Memory B cell (primary cell): ENCODE data around the gene LMBR1.
A peak's percentile ranks its signal among the peaks of the same experiment; 100 is the strongest.
"Not testable (repeated sequence)": the region's sequence is repeated elsewhere in the genome, so short reads cannot be mapped to it uniquely, and the experiment has no call there.

Experiments used
- ATAC-seq: fragments of 150-1000 bp; cut with Tn5 transposase; 2 replicates; pipeline ENCODE4 v1.10.0; 2021; ENCODE audit warnings: low read depth, mild to moderate bottlenecking, moderate library complexity
- DNase-seq, 2 donors: peaks; one replicate each; pipeline ENCODE4 v3.0.0; 2022; ENCODE audit warnings: low spot score in 2 of 2
- H3K27ac Mint-ChIP-seq: one replicate; pipeline ENCODE4 v1.8.0; 2022; ENCODE audit warnings: mild to moderate bottlenecking, moderate library complexity, mixed read lengths
- H3K27me3 Mint-ChIP-seq: one replicate; pipeline ENCODE4 v1.8.0; 2022; ENCODE audit warnings: mixed read lengths
- H3K36me3 Mint-ChIP-seq: one replicate; pipeline ENCODE4 v1.8.0; 2022; ENCODE audit warnings: mild to moderate bottlenecking, mixed read lengths
- H3K4me1 Mint-ChIP-seq: one replicate; pipeline ENCODE4 v1.8.0; 2022; ENCODE audit warnings: mixed read lengths
- H3K4me3 Mint-ChIP-seq: one replicate; pipeline ENCODE4 v1.8.0; 2022; ENCODE audit warnings: mild to moderate bottlenecking, moderate library complexity, mixed read lengths
- H3K9me3 Mint-ChIP-seq: one replicate; pipeline ENCODE4 v1.8.0; 2022; ENCODE audit warnings: mixed read lengths

Gene LMBR1

DNA sequence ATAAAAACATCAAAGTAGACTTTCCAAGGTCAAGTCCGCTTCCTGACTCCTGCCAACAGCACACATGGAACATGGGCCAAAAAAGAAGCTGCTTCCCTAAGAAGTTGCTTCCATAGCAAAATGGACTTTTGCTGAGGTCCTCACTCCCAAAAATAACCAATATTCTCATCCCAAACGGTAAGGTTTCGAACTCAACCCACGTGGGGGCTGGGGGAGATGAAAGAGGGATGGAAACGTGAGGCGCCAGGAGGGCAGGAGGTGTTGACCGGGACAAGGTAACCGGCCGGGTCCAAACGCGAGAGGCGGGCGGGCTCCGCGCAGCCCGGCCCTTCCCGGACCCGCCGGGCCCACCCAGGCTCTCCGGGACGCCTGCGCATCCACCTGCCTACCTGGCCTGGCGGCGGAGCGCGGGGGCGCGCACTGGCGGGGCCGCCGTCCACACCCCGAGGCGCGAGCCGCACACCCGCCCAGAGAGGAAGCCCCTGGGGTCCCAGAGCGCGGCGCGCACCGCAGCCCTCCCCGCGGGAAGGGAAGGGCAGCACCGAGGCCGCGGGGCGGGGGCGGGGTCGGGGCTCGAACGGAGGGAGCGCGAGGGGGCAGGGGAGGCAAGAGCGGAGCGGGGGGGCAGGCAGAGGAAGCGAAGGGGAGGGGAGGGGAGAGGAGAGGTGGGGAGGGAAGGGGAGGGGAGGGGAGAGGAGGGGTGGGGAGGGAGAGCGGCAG, 742 bp downstream of the LMBR1 start:
- Mint-ChIP-seq H3K9me3 (peaks cover 1% of the 10 kb centered on the region), H3K27ac (peak overlapping the region; percentile 94), H3K36me3 (peaks cover 5% of the 10 kb centered on the region), H3K27me3 (no peaks in the 10 kb centered on the region), H3K4me3 (peak overlapping the region; percentile 92), H3K4me1 (peaks cover 26% of the 10 kb centered on the region)
- ATAC-seq (peak; percentile 36), DNase-seq (peak; percentile 56 to 66)

DNA sequence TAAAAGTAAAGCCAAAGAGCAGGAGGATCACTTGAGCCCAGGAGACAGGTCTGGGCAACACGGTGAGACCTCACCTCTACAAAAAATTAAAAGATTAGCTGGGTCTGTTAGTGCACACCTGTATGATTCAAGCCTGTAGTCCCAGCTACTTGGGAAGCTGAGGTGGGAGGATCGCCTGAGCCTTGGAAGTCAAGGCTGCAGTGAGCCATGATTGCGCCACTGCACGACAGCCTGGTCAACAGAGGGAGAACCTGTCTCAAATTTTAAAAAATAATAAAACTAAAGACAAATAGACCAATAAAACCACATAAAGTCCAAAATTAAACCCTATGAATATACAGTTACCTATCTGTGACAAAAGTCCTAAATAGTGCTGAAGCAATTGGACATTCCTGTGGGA, 3.2 kb downstream of the LMBR1 start:
- Mint-ChIP-seq H3K4me3 (no peak overlapping the region), H3K27me3 (no peaks in the 10 kb centered on the region), H3K4me1 (peaks cover 17% of the 10 kb centered on the region), H3K9me3 (no peaks in the 10 kb centered on the region), H3K27ac (no peak overlapping the region), H3K36me3 (peaks cover 5% of the 10 kb centered on the region)
- no peak for DNase-seq
- no peak for ATAC-seq

DNA sequence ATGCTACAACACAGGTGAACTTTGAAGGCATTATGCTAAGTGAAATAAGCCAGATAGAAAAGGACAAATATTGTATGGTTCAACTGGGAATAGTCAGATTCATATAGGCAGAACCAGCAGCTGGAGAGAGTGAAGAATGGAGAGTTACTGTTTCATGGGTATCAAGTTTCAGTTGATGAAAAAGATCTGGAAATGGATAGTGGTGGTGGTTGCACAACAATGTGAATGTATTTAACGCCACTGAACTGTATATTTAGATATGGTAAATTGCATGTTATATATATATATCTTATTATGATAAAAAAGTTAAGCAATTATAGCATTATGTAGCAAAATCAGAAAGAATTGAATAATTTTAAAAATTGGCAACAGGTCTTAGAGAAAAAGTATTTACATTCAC, 3.9 kb downstream of the LMBR1 start:
- DNase-seq (no peak), ATAC-seq (no peak)
- Mint-ChIP-seq H3K27ac (no peak overlapping the region), H3K4me1 (peaks cover 22% of the 10 kb centered on the region), H3K27me3 (no peaks in the 10 kb centered on the region), H3K4me3 (no peak overlapping the region), H3K36me3 (peaks cover 5% of the 10 kb centered on the region), H3K9me3 (no peaks in the 10 kb centered on the region)

DNA sequence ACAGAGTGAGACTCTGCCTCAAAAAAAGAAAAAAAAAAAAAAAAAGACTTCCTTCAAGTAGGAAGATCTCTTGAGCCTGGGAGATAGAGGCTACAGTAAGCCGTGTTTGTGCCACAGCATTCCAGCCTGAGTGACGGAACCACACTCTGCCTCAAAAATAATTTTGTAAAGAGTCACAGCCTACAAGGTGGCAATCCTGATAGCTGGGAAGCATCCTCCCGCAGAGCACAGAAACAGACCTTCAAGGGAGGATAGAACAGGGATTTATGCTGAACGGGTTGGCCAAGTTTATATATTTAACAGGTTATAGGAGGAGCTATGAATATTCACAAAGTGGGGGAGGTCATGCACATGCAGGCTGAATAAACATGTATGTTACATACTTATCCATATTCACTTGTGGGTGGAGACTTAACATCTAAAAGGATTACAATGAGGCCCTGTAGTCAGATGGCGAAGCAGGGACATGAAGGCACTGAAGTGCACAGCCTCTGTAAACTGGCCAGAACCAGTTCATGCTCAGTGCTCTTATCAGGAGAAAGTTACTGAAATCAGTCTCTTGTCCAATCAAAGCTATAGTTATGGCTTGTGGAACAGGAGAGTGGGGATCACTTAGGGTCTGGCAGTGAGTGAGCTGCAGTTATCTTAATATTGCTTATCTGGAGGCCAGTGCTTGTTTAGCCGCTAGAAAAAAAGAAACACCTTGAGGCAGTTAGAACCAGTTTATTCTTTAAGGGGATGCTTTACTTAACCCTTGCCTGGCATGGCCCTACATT, 6.8 kb downstream of the LMBR1 start:
- peaks cover 33% of the 10 kb centered on the region for H3K4me1 Mint-ChIP-seq

DNA sequence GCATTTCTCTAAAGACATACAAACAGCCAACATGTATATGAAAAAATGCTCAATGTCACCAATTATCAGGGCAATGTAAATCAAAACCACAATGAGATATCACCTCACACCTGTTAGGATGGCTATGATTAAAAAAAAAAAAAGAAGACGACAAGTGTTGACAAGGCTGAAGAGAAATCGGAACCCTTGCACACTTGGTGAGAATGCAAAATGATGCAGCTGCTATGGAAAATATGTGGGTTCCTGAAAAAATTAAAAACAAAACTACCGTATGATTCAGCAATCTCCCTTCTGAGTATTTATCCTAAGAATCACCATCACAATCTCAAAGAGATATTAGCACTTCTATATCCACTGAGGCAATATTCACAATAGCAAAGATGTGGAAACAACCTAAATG, 11.3 kb downstream of the LMBR1 start:
- DNase-seq (no peak), ATAC-seq (no peak)
- peaks cover 27% of the 10 kb centered on the region for H3K36me3 Mint-ChIP-seq
- peaks cover 46% of the 10 kb centered on the region for H3K4me1 Mint-ChIP-seq
- no peaks in the 10 kb centered on the region for H3K27me3 Mint-ChIP-seq
- no peak overlapping the region for H3K4me3 Mint-ChIP-seq
- H3K27ac Mint-ChIP-seq = no peak overlapping the region
- peaks cover 7% of the 10 kb centered on the region for H3K9me3 Mint-ChIP-seq

More for the DNA sequence above, 6.8 kb downstream of the LMBR1 start:
- Mint-ChIP-seq H3K9me3 (no peaks in the 10 kb centered on the region), H3K36me3 (peaks cover 14% of the 10 kb centered on the region), H3K27me3 (no peaks in the 10 kb centered on the region), H3K27ac (no peak overlapping the region), H3K4me3 (no peak overlapping the region)
- no peak for DNase-seq
- no peak for ATAC-seq

DNA sequence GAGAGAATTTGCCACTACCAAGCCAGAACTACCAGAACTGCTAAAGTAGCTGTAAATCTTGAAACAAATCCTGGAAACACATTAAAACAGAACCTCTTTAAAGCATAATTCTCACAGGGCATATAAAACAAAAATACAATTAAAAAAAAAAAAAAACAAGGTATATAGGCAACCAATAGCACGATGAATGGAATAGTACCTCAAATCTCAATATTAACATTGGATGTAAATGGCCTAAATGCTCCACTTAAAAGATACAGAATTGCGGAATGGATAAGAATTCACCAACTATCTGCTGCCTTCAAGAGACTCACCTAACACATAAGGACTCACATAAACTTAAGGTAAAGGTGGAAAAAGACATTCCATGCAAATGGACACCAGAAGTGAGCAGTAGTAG, 17.2 kb downstream of the LMBR1 start:
- peaks cover 33% of the 10 kb centered on the region for H3K4me1 Mint-ChIP-seq
- no peak overlapping the region for H3K4me3 Mint-ChIP-seq
- H3K9me3 Mint-ChIP-seq = peaks cover 12% of the 10 kb centered on the region
- ATAC-seq (no peak), DNase-seq (no peak)
- H3K27me3 Mint-ChIP-seq = no peaks in the 10 kb centered on the region
- H3K36me3 Mint-ChIP-seq = peaks cover 41% of the 10 kb centered on the region
- H3K27ac Mint-ChIP-seq = no peak overlapping the region

DNA sequence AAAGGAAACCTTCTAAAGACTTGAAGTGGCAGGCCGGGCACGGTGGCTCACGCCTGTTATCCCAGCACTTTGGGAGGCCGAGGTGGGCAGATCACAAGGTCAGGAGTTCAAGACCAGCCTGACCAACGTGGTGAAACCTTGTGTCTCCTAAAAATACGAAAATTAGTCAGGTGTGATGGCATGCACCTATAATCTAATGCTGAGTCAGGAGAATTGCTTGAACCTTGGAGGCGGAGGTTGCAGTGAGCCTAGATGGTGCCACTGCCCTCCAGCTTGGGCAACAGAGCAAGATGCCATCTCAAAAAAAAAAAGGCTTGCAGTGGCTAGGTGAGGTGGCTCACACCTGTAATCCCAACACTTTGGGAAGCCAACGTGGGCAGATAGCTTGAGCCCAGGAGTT, 24.6 kb downstream of the LMBR1 start:
- peaks cover 25% of the 10 kb centered on the region for H3K4me1 Mint-ChIP-seq
- not testable (repeated sequence) for H3K4me3 Mint-ChIP-seq, H3K27me3 Mint-ChIP-seq, H3K27ac Mint-ChIP-seq, H3K9me3 Mint-ChIP-seq, ATAC-seq, DNase-seq
- H3K36me3 Mint-ChIP-seq = peaks cover 26% of the 10 kb centered on the region

DNA sequence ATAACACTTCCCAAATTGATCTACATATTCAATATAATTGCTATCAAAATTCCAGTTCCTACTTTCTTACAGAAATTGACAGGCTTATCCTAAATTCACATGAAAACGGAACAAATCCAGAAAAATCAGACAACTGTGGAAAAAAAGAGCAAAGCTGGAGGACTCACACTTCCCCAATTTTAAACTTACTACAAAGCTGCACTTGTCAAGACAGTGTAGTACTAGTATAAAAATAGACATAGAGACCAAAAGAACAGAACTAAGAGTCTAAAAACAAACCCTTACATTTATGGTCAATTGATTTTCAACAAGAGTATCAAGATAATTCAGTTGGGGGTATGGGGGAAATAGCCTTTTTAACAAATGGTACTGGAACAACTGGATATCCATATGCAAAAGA, 27.5 kb downstream of the LMBR1 start:
- ATAC-seq (peak; percentile 37), DNase-seq (no peak)
- H3K27me3 Mint-ChIP-seq = no peaks in the 10 kb centered on the region
- H3K27ac Mint-ChIP-seq = no peak overlapping the region
- peaks cover 17% of the 10 kb centered on the region for H3K4me1 Mint-ChIP-seq
- peaks cover 26% of the 10 kb centered on the region for H3K36me3 Mint-ChIP-seq
- H3K9me3 Mint-ChIP-seq = peaks cover 6% of the 10 kb centered on the region
- no peak overlapping the region for H3K4me3 Mint-ChIP-seq

DNA sequence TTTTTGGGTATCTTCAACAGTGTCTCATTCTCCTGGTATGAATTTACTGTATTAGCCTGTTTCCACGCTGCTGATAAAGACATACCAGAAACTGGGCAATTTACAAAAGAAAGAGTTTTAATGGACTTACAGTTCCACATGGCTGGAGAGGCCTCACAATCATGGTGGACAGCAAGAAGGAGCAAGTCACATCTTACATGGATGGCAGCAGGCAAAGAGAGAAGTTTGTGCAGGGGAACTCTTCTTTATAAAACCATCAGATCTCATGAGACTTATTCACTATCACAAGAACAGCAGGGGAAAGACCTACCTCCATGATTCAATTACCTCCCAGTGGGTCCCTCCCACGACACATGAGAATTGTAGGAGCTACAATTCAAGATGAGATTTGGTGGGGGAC, 31.0 kb downstream of the LMBR1 start:
- not testable (repeated sequence) for H3K4me1 Mint-ChIP-seq, H3K4me3 Mint-ChIP-seq, ATAC-seq, DNase-seq, H3K27me3 Mint-ChIP-seq, H3K27ac Mint-ChIP-seq
- Mint-ChIP-seq H3K36me3 (peaks cover 45% of the 10 kb centered on the region), H3K9me3 (peaks cover 18% of the 10 kb centered on the region)

DNA sequence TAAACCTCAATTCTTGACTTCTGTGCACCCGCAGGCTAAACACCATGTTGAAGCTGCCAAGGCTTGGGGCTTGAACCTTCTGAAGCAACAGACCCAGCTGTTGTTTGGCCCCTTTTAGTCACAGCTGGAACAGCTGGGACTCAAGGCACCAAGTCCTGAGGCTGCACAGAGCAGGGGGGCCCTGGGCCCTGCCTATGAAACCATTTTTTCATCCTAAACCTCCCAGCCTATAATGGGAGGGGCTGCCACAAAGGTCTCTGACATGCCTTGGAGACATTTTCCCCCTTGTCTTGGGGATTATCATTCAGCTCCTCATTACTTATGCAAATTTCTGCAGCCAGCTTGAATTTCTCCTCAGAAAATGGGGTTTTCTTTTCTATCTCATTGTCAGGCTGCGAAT, 31.8 kb downstream of the LMBR1 start:
- no peaks in the 10 kb centered on the region for H3K27me3 Mint-ChIP-seq
- peaks cover 50% of the 10 kb centered on the region for H3K36me3 Mint-ChIP-seq
- H3K9me3 Mint-ChIP-seq = peaks cover 18% of the 10 kb centered on the region
- H3K27ac Mint-ChIP-seq = no peak overlapping the region
- ATAC-seq (no peak), DNase-seq (no peak)
- peaks cover 5% of the 10 kb centered on the region for H3K4me1 Mint-ChIP-seq
- no peak overlapping the region for H3K4me3 Mint-ChIP-seq

DNA sequence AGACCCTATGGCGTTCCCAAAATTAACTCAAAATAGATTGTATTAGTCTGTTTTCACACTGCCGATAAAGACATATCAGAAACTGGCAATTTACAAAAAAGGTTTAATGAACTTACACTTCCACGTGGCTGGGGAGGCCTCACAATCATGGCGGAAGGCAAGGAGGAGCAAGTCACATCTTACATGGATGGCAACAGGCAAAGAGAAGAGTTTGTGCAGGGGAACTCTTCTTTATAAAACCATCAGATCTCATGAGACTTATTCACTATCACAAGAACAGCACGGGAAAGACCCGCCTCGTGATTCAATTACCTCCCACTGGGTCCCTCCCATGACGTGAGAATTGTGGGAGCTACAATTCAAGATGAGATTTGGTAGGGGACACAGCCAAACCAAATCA, 32.9 kb downstream of the LMBR1 start:
- H3K27me3 Mint-ChIP-seq, H3K4me1 Mint-ChIP-seq, H3K4me3 Mint-ChIP-seq, DNase-seq, H3K27ac Mint-ChIP-seq, ATAC-seq: not testable (repeated sequence)
- Mint-ChIP-seq H3K9me3 (peaks cover 21% of the 10 kb centered on the region), H3K36me3 (peaks cover 52% of the 10 kb centered on the region)

DNA sequence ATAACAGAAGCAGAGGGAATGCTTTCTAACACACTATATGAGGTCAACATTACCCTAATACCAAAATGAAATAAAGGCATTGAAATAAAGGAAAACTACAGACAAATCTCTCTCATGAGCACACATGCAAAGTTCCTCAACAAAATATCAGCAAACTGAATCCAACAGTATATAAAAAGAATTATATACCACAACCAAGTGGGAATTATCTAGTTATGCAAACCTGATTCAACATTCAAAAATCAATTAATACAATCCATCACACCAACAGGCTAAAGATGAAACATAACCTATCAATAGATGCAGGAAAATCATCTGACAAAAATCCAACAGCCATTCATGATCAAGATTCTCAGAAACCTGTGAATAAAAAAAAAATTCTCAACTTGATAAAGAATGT, 34.5 kb downstream of the LMBR1 start:
- Mint-ChIP-seq H3K27ac (no peak overlapping the region), H3K4me3 (no peak overlapping the region), H3K36me3 (peaks cover 61% of the 10 kb centered on the region), H3K27me3 (no peaks in the 10 kb centered on the region), H3K9me3 (peaks cover 27% of the 10 kb centered on the region), H3K4me1 (no peaks in the 10 kb centered on the region)
- ATAC-seq = no peak
- no peak for DNase-seq

DNA sequence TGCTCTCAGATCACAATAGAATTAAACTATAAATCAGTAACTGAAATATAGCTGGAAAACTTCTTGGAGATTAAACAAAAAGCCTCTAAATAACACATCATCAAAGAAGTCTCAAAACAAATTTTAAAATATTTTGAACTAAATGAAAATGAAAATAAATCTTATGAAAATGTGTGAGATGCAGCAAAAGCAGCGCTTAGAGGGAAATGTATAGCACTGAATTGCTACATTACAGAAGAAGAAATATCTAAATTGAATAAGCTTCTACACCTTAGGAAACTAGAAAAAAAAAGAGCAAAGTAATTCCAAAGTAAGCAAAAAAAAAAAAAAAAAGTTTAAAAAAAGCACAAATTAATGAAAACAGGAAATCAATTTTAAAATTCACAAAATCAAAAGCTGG, 35.2 kb downstream of the LMBR1 start:
- Mint-ChIP-seq H3K9me3 (peaks cover 27% of the 10 kb centered on the region), H3K4me1 (no peaks in the 10 kb centered on the region), H3K36me3 (peaks cover 58% of the 10 kb centered on the region), H3K27ac (no peak overlapping the region), H3K27me3 (no peaks in the 10 kb centered on the region), H3K4me3 (no peak overlapping the region)
- DNase-seq (no peak), ATAC-seq (no peak)

DNA sequence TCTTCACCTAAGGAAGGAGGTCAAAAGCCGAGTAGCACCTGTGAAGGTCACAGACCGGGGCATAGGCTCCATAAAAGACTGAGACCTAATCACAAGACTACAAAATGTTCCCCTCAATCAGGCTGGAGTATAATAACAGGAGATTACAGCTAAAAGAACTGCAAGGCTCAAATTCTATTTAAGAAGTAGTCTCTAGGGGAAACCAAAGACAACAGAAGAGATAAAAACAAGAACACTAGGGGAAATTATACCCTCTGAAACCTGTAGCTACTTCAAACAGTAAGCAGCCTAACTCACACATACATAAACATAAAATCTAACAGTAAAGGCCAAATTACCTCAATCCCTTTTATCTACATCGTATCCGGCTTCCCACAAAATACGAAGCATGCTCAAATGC, 38.3 kb downstream of the LMBR1 start:
- DNase-seq = no peak
- Mint-ChIP-seq H3K36me3 (peaks cover 44% of the 10 kb centered on the region), H3K4me1 (peaks cover 9% of the 10 kb centered on the region), H3K27ac (no peak overlapping the region), H3K9me3 (peaks cover 17% of the 10 kb centered on the region), H3K4me3 (no peak overlapping the region), H3K27me3 (no peaks in the 10 kb centered on the region)
- ATAC-seq = no peak
